Small intestine (tissue), 7 donors: ENCODE results near the gene FGFBP1. TPM values are rescaled to one million over a fixed set of nuclear protein-coding genes. Genes with fewer than 3 reads are reported as not detected.
A peak's percentile ranks its signal among the peaks of the same experiment; 100 is the strongest.

Source experiments
- DNase-seq, 2 donors: peaks; one replicate each; pipeline versions ENCODE4 v3.0.0 to v3.0.0-alpha.2; 2013
- FAIRE-seq: peaks from 2 replicates; lab custom pipeline; 2012; peaks lifted over from hg19 to GRCh38; lab: Jason Lieb, UNC
- H3K27ac ChIP-seq, 3 donors: one replicate each; pipeline ENCODE4 v1.5.1; 2013; ENCODE audit warnings: low read length in 2 of 3, mild to moderate bottlenecking in 2 of 3, control low read depth in 1 of 3, inconsistent platforms in 1 of 3, low read depth in 1 of 3, moderate library complexity in 1 of 3
- H3K27me3 ChIP-seq, 3 donors: one replicate each; pipeline ENCODE4 v1.6.1; 2013; ENCODE audit warnings: low read length in 3 of 3, inconsistent platforms in 1 of 3; ENCODE audit not compliant: control insufficient read depth in 3 of 3, insufficient read depth in 3 of 3
- H3K36me3 ChIP-seq, 3 donors: one replicate each; pipeline ENCODE4 v1.6.1; 2013; ENCODE audit warnings: low read length in 3 of 3, inconsistent platforms in 1 of 3, low read depth in 1 of 3, mild to moderate bottlenecking in 1 of 3, moderate library complexity in 1 of 3; ENCODE audit not compliant: control insufficient read depth in 3 of 3, insufficient read depth in 2 of 3
- H3K4me1 ChIP-seq, 3 donors: one replicate each; pipeline ENCODE4 v1.6.1; 2013; ENCODE audit warnings: low read length in 2 of 3, inconsistent platforms in 1 of 3, low read depth in 1 of 3, mild to moderate bottlenecking in 1 of 3, moderate library complexity in 1 of 3; ENCODE audit not compliant: control insufficient read depth in 3 of 3, insufficient read depth in 2 of 3
- H3K4me3 ChIP-seq, 3 donors: one replicate each; pipeline ENCODE4 v1.5.1; 2013; ENCODE audit warnings: low read length in 3 of 3, control low read depth in 1 of 3, inconsistent platforms in 1 of 3, low read depth in 1 of 3, mild to moderate bottlenecking in 1 of 3, moderate library complexity in 1 of 3
- H3K9me3 ChIP-seq, 2 donors: one replicate each; pipeline ENCODE4 v1.6.1; 2013; ENCODE audit warnings: low read depth in 1 of 2, low read length in 1 of 2; ENCODE audit not compliant: control insufficient read depth in 2 of 2, insufficient read depth in 1 of 2
- WGBS, 3 donors: extraction: QIAGEN DNeasy Blood & Tissue Kit; methylation state at CpG; one replicate each; pipeline ENCODE4 v1.1.7; 2013; 5-methylcytosine and 5-hydroxymethylcytosine counted together
- polyA plus RNA-seq, 4 donors: library from polyadenylated mRNA; stranded (reverse) in 3 of 4; unstranded in 1 of 4; fragments of 200-250 nt in 3 of 4; fragments of 120-200 nt in 1 of 4; gene quantifications; one replicate each; pipeline versions ENCODE4 v1.2.1 to v1.2.3, GENCODE V29; 2013
- donor health status: healthy with polysubstance abuse.
- donor health status: control.
- donor health status: control.
- donor health status: Bipolar disorder and iron deficiency.
- donor health status: healthy.

Gene FGFBP1
- polyA plus RNA-seq, 4 donors, result 0.89 to 4.7 (median 1.6) TPM; not detected in 1

DNA sequence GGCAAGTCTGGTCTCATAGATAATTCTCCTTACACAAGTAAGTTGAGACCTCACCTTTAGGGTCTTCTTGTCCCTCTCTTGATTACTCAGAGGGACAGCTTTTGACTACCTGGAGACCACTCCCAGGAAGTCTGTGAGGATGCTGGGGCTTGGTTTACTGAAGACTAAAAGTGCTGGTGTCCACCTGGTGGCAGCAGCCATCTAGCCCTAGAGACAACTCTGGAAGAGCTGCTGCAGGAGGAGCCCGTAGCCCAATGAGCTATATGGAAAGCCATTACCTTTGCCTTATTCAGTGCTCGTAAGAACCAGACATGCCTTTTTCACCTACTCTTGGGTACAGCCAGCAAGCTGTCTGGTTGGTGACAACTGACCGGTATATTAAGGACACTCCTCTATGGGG is 17.1 kb upstream of the FGFBP1 start:
- no peaks in the 10 kb centered on the region for H3K36me3 ChIP-seq
- no peak overlapping the region for H3K4me3 ChIP-seq
- no peak overlapping the region for H3K27ac ChIP-seq
- peaks cover 0 to 16% of the 10 kb centered on the region in 2 donors for H3K9me3 ChIP-seq
- 87 to 93% (median 91%) methylated on average over 3 of the region's 3 CpGs for WGBS, 3 donors
- FAIRE-seq, result no peak
- H3K27me3 ChIP-seq, result no peaks in the 10 kb centered on the region
- DNase-seq, result no peak
- no peaks in the 10 kb centered on the region for H3K4me1 ChIP-seq

DNA sequence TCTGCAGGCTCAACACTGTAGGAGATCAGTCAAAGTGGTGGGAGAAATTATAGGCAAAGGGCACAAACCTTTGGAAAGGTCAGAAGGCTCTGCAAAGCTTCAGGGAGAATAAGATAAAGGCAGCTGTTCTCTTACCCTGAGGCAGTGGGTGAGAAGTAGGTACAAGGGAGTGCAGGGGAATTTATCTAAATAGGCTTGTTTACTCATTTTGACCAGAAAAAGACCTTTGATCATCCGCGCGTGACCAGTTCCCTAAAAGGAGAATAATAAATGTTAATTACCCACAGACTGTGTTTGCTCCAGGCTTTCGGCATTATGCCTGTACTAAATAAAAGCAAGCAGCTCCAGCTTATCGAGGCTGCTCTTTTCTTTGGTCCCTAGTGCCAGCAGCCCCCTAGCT is 15.1 kb upstream of the FGFBP1 start:
- no peak overlapping the region for H3K4me3 ChIP-seq
- no peak overlapping the region for H3K27ac ChIP-seq
- no peaks in the 10 kb centered on the region for H3K36me3 ChIP-seq
- no peak for FAIRE-seq
- peaks cover 0 to 16% of the 10 kb centered on the region in 2 donors for H3K9me3 ChIP-seq
- no peaks in the 10 kb centered on the region for H3K4me1 ChIP-seq
- 16 to 62% (median 50%) methylated on average over 5 of the region's 5 CpGs for WGBS, 3 donors
- no peaks in the 10 kb centered on the region for H3K27me3 ChIP-seq
- DNase-seq, result no peak

- H3K27ac ChIP-seq, result no peak overlapping the region
- no peak for DNase-seq
- H3K36me3 ChIP-seq, result no peaks in the 10 kb centered on the region
- H3K4me1 ChIP-seq, result no peaks in the 10 kb centered on the region
- FAIRE-seq, result no peak
- H3K9me3 ChIP-seq, result peaks cover 0 to 16% of the 10 kb centered on the region in 2 donors
- no peaks in the 10 kb centered on the region for H3K27me3 ChIP-seq
- no peak overlapping the region for H3K4me3 ChIP-seq
Measured at GRCh38 chr4:15951781-15952180, 13.2 kb upstream of the FGFBP1 start.

DNA sequence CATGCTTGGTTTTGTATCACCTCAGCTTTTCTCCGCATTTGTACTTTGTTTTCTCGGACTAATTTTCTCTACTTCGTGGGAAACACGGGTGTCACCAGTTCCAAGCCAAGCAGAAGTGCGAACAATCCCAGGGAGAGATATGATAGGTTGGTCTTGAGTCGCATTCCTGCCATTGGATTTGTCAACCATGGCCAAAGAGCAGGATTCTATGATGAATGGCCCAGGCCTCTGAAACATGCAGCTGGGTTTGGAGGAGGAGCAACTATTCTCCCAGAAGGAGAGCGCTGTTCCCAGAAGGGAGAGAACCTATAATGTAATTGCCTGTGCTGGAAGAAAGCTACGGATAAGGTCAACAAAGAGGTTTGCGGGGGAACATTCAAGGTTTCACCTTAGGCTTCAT is 10.3 kb upstream of the FGFBP1 start:
- FAIRE-seq, result no peak

GRCh38 chr4:15947684-15948083 is 9.1 kb upstream of the FGFBP1 start:
- no peak for FAIRE-seq
- WGBS, 3 donors, result 83 to 89% (median 88%) methylated on average over 8 of the region's 8 CpGs

More for the DNA sequence above, 10.3 kb upstream of the FGFBP1 start:
- H3K4me3 ChIP-seq, result no peak overlapping the region
- H3K36me3 ChIP-seq, result no peaks in the 10 kb centered on the region
- H3K27me3 ChIP-seq, result no peaks in the 10 kb centered on the region
- H3K27ac ChIP-seq, result no peak overlapping the region
- peaks cover 0 to 3% of the 10 kb centered on the region in 2 donors for H3K9me3 ChIP-seq
- WGBS, 3 donors, result 79 to 89% (median 89%) methylated on average over 9 of the region's 9 CpGs
- no peak for DNase-seq
- H3K4me1 ChIP-seq, result no peaks in the 10 kb centered on the region

DNA sequence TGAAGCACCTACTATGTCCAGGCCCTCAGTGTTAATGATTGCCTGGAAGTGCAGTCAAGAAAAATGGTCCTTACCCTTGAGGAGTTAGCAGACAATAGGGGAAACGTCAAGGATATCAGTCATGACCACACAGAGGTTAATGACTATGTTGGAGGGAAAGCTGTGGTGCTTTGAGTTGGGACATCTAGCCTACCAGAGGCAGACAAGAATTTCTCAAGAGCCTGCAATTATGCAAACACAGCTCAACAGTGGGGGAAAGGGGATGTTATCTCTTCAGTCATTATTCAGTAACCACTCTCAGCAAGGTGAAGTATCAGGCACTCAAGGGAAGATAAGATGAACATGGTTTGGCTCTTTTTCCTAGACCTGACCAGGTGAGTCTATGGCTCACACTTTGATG is 7.0 kb upstream of the FGFBP1 start:
- no peak overlapping the region for H3K27ac ChIP-seq
- H3K27me3 ChIP-seq, result peaks cover 0 to 3% (median 0%) of the 10 kb centered on the region in 3 donors
- 51 to 57% (median 52%) methylated on average over 1 of the region's 1 CpG for WGBS, 3 donors
- H3K4me3 ChIP-seq, result no peak overlapping the region
- H3K4me1 ChIP-seq, result no peaks in the 10 kb centered on the region
- no peaks in the 10 kb centered on the region for H3K9me3 ChIP-seq
- FAIRE-seq (no peak), DNase-seq (peak in 1 of 2 donors; percentile 17)
- no peaks in the 10 kb centered on the region for H3K36me3 ChIP-seq

More at GRCh38 chr4:15947684-15948083, 9.1 kb upstream of the FGFBP1 start:
- no peaks in the 10 kb centered on the region for H3K27me3 ChIP-seq
- no peaks in the 10 kb centered on the region for H3K36me3 ChIP-seq
- DNase-seq, result no peak
- no peak overlapping the region for H3K4me3 ChIP-seq
- H3K4me1 ChIP-seq, result no peaks in the 10 kb centered on the region
- no peaks in the 10 kb centered on the region for H3K9me3 ChIP-seq
- H3K27ac ChIP-seq, result no peak overlapping the region

DNA sequence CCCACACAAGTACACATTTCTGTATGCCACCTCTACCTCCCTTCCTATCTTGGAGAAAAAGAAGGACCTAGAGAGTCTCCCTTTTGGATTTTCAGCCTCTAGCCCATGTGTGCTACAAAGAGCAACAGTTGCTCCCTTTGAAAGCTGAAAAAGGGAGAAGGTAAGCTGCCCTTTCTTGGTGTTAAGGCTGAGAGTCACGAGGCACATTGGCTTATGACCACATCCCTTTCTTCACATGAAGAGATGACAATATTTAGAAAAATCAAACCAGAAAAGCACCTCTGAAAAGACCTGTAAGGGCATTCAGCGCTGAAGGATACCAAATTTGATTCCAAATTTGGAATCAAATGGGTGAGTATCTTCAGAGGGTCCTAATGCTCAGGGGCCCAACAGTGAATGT is 6.4 kb upstream of the FGFBP1 start:
- Histone ChIP-seq H3K4me1 (no peaks in the 10 kb centered on the region), H3K4me3 (no peak overlapping the region), H3K9me3 (no peaks in the 10 kb centered on the region), H3K27me3 (peaks cover 0 to 3% (median 0%) of the 10 kb centered on the region in 3 donors), H3K36me3 (no peaks in the 10 kb centered on the region), H3K27ac (no peak overlapping the region)
- no peak for DNase-seq
- FAIRE-seq, result no peak
- 62 to 88% (median 76%) methylated on average over 2 of the region's 2 CpGs for WGBS, 3 donors

DNA sequence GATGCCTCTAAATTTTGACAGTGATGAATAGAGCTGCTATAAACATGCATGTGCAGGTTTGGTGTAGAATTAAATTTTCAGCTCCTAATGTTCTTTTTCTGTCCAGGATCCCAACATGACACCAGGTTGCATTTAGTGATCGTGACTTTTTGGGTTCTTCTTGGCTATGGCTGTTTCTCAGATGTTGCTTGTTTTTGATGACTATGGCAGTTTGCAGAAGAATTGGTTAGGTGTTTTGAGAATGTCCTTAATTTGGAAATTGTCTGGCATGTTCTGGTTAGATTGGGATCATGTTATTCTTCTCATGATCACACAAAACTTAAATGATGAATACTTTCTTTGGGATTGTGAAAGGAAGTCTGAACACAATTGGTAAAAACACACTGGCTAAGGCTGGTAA is 3.7 kb upstream of the FGFBP1 start:
- no peak overlapping the region for H3K4me3 ChIP-seq
- H3K27me3 ChIP-seq, result peaks cover 0 to 3% (median 2%) of the 10 kb centered on the region in 3 donors
- no peaks in the 10 kb centered on the region for H3K9me3 ChIP-seq
- 90 to 93% (median 91%) methylated on average over 1 of the region's 1 CpG for WGBS, 3 donors
- H3K36me3 ChIP-seq, result no peaks in the 10 kb centered on the region
- FAIRE-seq, result no peak
- no peak for DNase-seq
- peaks cover 0 to 3% (median 3%) of the 10 kb centered on the region in 3 donors for H3K4me1 ChIP-seq
- no peak overlapping the region for H3K27ac ChIP-seq

- 11 to 34% (median 14%) methylated on average over 8 of the region's 8 CpGs for WGBS, 3 donors
- DNase-seq (peak; percentile 77 to 89), FAIRE-seq (no peak)
- Histone ChIP-seq H3K9me3 (no peaks in the 10 kb centered on the region), H3K4me1 (peaks cover 0 to 3% (median 3%) of the 10 kb centered on the region in 3 donors), H3K27ac (no peak overlapping the region), H3K4me3 (no peak overlapping the region), H3K27me3 (peaks cover 0 to 3% (median 2%) of the 10 kb centered on the region in 3 donors), H3K36me3 (no peaks in the 10 kb centered on the region)
Measured at GRCh38 chr4:15938182-15938581, 358 bp downstream of the FGFBP1 start.
